NCI-H1436 (cell line): ENCODE measurements around the gene VPS33A.
"Not testable (repeated sequence)": the region's sequence is repeated elsewhere in the genome, so short reads cannot be mapped to it uniquely, and the experiment has no call there.

ENCODE experiments used
- DNase-seq: peaks from one replicate; lab custom pipeline; 2025; lab: John Stamatoyannopoulos, UW

The VPS33A gene

DNA sequence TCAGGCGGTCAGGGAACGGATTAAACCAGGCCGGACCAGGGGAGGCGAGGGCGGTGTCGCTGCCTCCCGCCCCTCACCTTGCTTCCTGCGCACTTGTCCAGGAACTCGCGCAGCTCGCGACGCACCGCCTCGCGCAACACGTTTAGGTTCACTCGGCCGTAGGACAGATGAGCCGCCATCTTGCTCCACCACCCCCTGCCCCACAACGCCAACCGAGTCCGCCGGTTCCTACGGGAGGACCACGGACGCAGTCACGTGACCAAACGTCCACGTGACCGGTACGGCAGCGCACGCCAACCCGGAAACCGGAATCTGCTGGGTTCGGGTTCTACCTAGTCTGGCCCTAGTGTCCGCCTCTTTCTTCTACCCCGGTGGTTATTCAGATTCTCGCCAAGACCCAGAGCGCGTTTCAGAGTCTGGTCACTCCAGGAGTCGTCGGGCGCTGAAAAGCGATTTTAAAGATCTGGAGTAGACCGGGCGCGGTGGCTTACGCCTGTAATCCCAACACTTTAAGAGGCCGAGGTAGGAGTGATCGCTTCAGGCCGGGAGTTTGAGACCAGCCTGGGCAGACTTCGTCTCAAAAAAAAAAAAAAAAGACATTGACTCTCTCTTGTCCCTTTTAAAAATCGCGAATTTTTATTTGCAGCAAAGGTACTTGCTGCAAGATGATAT lies at the start of gene VPS33A:
Gene VPS33A, minus strand, starts transcription at position 265 of the 672 bp plus-strand sequence. Its CDS starts 86 bp downstream, at position 179.
- peak; percentile 94 for DNase-seq

DNA sequence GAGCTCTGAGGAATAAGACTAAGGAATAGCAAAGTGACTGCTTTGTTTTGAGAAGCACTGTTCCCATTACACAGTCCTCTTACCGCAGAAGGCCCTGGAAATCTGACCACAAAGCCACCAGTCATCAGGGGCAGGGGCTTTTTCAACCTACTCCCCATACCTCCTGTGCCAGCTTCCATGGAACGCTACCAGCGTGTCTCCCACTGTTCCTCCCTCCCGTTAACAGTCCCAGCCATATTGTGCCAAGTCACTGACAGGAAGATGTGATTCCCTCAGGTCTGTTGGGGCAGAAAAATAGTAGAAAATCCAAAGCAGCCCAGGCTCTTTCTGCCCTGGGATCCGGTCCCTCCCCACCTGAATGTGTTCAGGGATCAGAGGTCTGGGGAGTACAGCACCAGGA lies 46.6 kb upstream of the VPS33A start:
- no peak for DNase-seq

- DNase-seq = no peak
These were observed 45.4 kb upstream of the VPS33A start for GRCh38 chr12:122311696-122312095.

DNA sequence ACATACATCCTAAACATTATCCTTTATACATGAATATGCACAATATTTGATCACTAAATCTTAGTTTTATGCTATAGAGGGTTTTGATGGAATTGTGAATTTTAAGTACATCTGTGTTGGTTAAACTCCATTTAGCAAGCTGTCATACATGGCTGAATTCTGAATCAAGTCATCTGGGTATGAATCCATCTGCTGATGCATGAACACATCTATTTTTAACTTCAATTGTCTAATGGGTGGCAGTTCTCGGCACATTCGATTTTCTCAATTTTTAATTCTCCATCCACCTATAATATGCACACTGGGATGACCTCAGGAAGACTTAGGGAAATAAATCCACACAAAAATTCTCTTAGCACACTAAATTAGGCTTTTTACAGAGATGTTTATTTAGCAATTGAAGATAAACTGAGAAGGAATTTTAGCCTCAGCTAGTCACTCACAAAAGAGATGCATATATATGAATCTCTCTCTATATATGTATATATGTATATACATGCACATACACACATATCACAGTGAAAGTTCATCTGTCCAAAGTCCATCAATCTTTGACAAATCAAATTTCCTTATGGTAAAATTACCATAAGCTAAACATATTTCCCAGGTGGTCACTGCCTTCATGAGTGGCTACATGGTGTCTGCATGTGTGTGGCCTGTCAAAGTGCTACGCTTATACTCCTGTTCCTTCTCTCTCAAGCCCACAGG lies 44.5 kb upstream of the VPS33A start:
- no peak for DNase-seq

DNA sequence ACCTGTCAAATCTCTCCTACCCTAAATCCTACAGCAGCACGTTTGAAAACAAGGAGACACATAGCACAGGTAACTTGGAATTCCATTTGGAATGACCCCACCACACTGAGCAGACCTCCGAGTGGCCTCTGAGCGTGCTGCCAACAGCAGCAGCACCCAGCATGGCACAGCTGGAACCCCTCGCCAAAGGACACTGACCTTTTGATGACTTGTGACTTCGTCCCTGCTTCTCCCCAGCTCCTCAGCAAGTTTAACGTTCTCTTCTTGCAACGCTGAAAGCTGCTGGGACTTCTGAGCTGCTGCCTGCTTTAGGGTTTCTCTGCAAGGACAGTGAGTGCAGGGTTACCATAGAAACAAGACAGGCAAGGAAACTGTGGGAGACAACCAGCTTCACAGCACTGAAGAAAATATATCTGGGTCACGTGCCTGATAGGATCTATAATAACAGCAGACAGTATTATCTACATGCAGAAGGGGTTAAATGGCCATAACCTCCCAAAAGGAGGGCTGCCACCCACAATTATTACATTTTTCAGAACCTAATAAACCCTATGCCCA lies 43.3 kb upstream of the VPS33A start:
- no peak for DNase-seq

DNA sequence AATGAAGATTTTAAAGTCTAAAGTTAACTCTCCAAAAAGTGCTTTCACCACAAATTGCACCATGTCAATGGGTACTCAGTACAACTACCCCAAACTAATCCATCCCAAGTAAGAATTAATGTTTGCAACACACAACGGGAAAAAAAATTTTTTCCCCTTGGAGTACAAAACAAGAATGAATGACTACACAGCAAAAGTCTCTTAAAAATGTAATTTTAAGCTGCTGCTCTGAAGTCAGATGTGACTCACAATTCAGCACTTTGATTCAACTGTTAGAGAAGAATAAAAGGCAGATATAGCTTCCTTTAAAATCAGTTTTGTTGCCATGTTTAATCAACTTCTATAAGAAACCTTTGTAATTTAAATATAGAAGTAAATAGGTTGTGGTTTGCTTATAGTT lies 42.5 kb upstream of the VPS33A start:
- no peak for DNase-seq

DNA sequence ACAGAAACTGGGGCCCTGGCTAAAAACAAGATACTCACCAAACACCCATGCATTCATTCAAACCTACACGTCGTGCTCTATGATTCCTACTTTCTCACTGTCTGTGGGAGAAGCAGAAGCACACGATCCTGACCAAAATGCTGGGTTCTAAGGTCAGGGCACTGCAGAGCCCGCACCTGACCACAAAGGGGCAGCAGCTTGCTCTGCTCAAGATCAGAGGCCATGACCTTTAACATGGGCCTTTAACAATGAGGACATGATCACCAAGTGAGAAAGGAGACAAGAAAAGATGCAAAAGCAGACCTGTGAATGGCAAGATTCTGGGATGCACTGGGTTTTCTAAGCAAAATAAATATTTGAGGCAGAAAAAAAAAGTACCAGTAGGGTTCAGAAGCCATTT lies 40.1 kb upstream of the VPS33A start:
- DNase-seq = no peak

- DNase-seq = no peak
These were observed 38.6 kb upstream of the VPS33A start for GRCh38 chr12:122304924-122305323.

DNA sequence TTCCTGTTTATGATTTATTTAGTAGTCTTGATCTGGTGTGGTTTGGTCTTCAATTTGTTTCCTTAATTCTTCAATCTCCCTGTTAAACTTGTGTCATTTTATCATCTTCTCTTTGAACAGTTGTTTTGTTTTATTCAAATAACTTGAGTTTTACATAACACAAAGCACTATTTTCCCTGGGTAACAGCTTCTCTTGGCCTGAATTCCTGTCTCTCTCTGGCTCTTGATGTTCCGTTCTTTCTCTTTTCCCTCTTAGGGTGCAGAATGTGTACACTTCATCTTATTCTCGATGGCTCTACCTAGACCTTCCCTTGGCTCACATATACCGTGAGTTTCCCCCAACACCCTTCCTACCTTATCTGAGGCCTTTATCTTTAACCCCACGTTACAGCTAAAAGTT lies 36.8 kb upstream of the VPS33A start:
- no peak for DNase-seq

DNA sequence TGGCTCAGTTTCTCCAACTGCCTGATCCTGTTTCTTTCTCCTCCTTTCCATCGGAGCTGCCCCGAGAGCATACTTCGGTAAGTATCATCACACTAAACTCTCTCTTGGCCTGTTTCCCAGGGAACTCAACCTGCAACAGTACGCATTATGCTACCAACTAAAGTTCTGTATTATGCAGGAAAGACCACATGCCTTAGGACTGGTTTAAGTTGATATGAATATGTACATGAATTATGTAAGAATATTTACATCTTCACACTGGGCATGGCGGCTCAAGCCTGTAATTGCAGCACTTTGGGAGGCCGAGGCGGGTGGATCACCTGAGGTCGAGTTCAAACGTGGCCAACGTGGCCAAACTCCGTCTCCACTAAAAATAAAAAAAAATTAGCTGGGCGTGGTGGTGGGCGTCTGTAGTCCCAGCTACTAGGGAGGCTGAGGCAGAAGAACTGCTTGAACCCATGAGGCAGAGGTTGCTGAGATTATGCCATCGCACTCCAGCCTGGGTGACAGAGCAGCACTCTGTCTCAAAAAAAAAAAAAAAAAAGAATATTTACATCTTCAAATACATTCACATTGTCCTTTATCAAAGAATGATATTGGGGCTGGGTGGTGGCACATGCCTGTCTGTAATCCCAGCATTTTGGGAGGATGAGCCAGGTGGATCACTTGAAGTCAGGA lies 31.9 kb upstream of the VPS33A start:
- no peak for DNase-seq

DNA sequence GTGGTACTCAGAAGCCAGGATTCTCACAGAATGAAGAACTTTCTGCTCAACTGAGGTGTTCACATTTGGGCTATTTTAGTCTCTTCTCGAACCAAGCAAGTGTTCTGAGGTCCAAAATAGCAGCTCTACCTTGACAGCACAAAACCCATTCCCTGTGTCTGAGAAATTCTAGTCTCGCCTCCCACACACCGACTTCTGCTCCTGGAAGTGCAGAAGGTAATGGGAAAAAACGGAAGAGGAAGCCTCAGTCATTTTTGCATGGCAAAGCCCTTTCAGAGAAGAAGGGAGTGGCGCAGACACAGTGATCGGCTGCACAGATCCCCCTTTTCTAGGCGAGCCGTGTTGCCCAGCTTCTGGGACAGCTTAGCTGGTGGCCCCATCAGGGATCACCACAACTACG lies 31.2 kb upstream of the VPS33A start:
- no peak for DNase-seq

GRCh38 chr12:122295877-122296276 lies 29.6 kb upstream of the VPS33A start:
- no peak for DNase-seq

DNA sequence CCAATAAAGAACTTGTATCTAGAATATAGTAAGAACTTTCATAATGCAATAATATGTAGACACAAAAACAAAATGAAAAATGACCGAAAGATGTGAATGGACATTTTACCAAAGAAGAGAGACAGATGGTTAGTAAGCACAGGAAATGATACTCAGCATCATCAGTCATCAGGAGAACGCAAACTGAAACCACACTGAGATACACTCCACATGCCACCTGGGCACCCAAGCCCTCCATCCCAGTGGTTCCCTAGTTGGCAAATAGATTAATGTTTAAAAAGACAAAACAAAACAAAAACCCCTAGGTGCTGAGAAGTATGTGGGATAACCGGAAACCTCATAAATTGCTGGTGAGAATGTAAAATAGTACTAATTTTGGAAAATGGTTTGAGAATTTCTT lies 26.8 kb upstream of the VPS33A start:
- no peak for DNase-seq

- no peak for DNase-seq
These were observed 25.1 kb upstream of the VPS33A start for GRCh38 chr12:122291431-122291830.

- no peak for DNase-seq
These were observed 17.4 kb upstream of the VPS33A start for GRCh38 chr12:122283680-122284079.

- DNase-seq = no peak
These were observed 15.8 kb upstream of the VPS33A start for GRCh38 chr12:122282061-122282460.

GRCh38 chr12:122276242-122276641 lies 9.9 kb upstream of the VPS33A start:
- no peak for DNase-seq

GRCh38 chr12:122275459-122275858 lies 9.2 kb upstream of the VPS33A start:
- DNase-seq = no peak

DNA sequence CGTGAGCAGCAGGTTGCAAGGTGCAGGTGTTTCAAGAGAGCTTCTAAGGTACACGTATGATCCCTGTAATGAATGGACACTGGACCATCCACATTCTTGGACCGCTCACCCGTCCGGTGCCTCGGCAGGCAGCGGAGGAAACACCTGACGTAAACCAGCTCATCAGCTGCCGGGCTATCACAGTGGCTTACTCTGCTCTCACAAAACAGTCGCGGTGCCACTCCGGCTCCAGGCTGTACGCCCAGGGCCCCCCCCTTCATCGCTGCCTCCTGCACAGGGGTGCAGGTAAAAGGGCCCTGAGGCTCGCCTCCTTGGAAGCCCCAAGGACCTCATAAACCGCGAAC lies 436 bp downstream of the VPS33A start:
- DNase-seq = no peak

GRCh38 chr12:122265476-122265875 lies 818 bp downstream of the VPS33A start:
- no peak for DNase-seq

DNA sequence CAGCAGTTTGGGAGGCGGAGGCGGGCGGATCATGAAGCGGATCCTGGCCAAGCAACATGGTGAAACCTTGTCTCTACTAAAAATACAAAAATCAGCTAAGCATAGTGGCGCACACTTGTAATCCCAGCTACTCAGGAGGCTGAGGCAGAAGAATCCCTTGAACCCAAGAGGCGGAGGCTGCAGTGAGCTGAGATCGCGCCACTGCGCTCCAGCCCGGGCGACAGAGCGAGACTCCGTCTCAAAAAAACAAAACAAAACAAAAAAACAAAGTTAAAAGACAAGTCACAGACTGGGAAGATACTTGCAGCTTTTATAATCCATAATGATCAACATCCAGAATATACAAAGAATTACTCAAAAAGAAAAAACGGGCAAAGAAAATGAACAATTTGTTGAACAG lies 5.6 kb downstream of the VPS33A start:
- DNase-seq = not testable (repeated sequence)

DNA sequence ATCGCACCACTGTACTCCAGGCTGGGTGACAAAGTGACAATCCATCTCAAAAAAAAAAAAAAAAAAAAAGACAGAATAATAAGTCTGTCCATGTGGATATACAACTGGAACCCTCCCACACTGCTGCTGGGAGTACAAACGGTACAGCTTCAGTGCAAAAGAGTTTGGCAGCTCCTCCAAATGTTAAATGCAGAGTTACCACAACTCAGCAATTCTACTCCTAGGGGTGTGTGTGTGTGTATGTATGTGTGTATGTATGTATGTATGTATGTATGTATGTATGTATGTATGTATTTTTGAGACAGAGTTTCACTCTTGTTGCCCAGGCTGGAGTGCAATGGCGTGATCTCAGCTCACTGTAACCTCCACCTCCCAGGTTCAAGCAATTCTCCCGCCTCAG lies 7.4 kb downstream of the VPS33A start:
- not testable (repeated sequence) for DNase-seq

DNA sequence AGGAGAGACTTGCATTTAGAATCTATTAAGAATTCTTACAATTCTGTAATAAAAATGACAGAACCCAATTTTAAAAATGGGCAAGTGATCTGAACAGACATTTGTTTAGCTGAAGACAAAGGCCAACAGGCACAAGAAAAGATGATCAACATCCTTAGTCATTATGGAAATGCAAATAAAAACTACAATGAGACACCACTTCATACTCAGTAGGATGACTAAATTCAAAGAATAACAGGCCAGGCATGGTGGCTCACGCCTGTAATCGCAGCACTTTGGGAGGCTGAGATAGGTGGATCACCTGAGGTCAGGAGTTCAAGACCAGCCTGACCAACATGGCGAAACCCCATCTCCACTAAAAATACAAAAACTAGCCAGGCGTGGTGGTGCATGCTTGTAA lies 7.8 kb downstream of the VPS33A start:
- DNase-seq = not testable (repeated sequence)
